GM12878 (cell line): ENCODE measurements around the gene SLC25A27. TPM values are rescaled to one million over a fixed set of nuclear protein-coding genes. Genes with fewer than 3 reads are reported as not detected.

Experiments used
- ATAC-seq: fragments of 200-7000 bp; cut with Tn5 transposase; 3 replicates; pipeline ENCODE4 v1.9.1; 2020; ENCODE audit warnings: mild to moderate bottlenecking, moderate library complexity
- BruUV-seq: library from RNA; stranded (reverse); fragments of 400-500 nt; replicated peaks from 2 replicates; lab custom pipeline; 2021; lab: Mats Ljungman, UMichigan
- CTCF ChIA-PET: fragments of 300-600 bp; sonication (Branson Sonifier 250); formaldehyde crosslinking; extraction: SDS; loops from one replicate; lab custom pipeline; 2021; ENCODE audit warnings: inconsistent platforms; lab: Yijun Ruan, JAX
- POLR2A ChIA-PET: fragments of 350-600 bp; formaldehyde crosslinking; extraction: SDS; loops from one replicate; lab custom pipeline; 2021; ENCODE audit warnings: inconsistent platforms; lab: Charles Lee
- RAD21 ChIA-PET: fragments of 300-600 bp; sonication (Branson Sonifier 250); formaldehyde crosslinking; loops from one replicate; lab custom pipeline; 2023; ENCODE audit warnings: antibody characterized with exemption; ENCODE audit not compliant: unreplicated experiment; lab: Charles Lee
- SMC1A ChIA-PET: fragments of 300-600 bp; sonication (Branson Sonifier 250); formaldehyde crosslinking; loops from one replicate; lab custom pipeline; 2023; ENCODE audit not compliant: unreplicated experiment, uncharacterized antibody; lab: Charles Lee
- DNase-seq: peaks from one replicate; pipeline ENCODE4 v3.0.0-alpha.2; 2011; ENCODE audit warnings: low read depth, low spot score
- FAIRE-seq: peaks from 3 replicates; lab custom pipeline; 2011; peaks lifted over from hg19 to GRCh38; lab: Jason Lieb, UNC
- H2AFZ ChIP-seq: 2 replicates; pipeline ENCODE4 v1.6.0; 2011; ENCODE audit warnings: low read depth, low read length, control low read depth; ENCODE audit not compliant: control insufficient read depth
- H3K27ac ChIP-seq: 2 replicates; pipeline ENCODE4 v1.5.1; 2011; ENCODE audit warnings: control low read depth; ENCODE audit not compliant: control insufficient read depth, insufficient read depth
- H3K27me3 ChIP-seq, 2 experiments: replicated peaks in 1 of 2; 2 replicates each; pipeline versions ENCODE4 v1.6.0 to v1.6.1; 2011; ENCODE audit warnings: low read length in 1 of 2; ENCODE audit not compliant: control insufficient read depth in 2 of 2, insufficient read depth in 2 of 2
- H3K36me3 ChIP-seq, 2 experiments: 2 replicates each; pipeline ENCODE4 v1.5.1; 2011; ENCODE audit warnings: low read length in 1 of 2; ENCODE audit not compliant: control insufficient read depth in 2 of 2, insufficient read depth in 2 of 2
- H3K4me1 ChIP-seq: 2 replicates; pipeline ENCODE4 v1.6.1; 2011; ENCODE audit warnings: mild to moderate bottlenecking, low read length, moderate library complexity, mixed read lengths; ENCODE audit not compliant: control insufficient read depth, insufficient read depth
- H3K4me2 ChIP-seq: 2 replicates; pipeline ENCODE4 v1.6.0; 2011; ENCODE audit warnings: control low read depth; ENCODE audit not compliant: control insufficient read depth, insufficient read depth
- H3K4me3 ChIP-seq: fragments of 200-600 bp; sonication (generic); 2 replicates; pipeline ENCODE4 v1.5.1; 2016
- H3K79me2 ChIP-seq: 2 replicates; pipeline ENCODE4 v1.6.0; 2011; ENCODE audit warnings: low read length; ENCODE audit not compliant: control insufficient read depth, insufficient read depth
- H3K9ac ChIP-seq: 2 replicates; pipeline ENCODE4 v1.8.0; 2011; ENCODE audit warnings: low read length, control low read depth, mixed read lengths; ENCODE audit not compliant: control insufficient read depth, insufficient read depth
- H3K9me3 ChIP-seq: replicated peaks from 3 replicates; pipeline ENCODE4 v1.5.1; 2011; ENCODE audit warnings: mild to moderate bottlenecking, low read length; ENCODE audit not compliant: control insufficient read depth, insufficient read depth
- H4K20me1 ChIP-seq: 2 replicates; pipeline ENCODE4 v1.6.0; 2011; ENCODE audit not compliant: control insufficient read depth, insufficient read depth
- ASH2L ChIP-seq: fragments of 300-600, 200-600 bp; sonication (generic); IDR thresholded peaks from 2 replicates; pipeline ENCODE4 v1.6.1; 2017; ENCODE audit warnings: low read depth, mild to moderate bottlenecking, borderline replicate concordance
- ATF7 ChIP-seq: fragments of 450-650 bp; IDR thresholded peaks from 2 replicates; pipeline ENCODE4 v1.6.1; 2016; ENCODE audit warnings: low read depth, mild to moderate bottlenecking
- BACH1 ChIP-seq: fragments of 450-650 bp; IDR thresholded peaks from 2 replicates; pipeline ENCODE4 v1.6.1; 2017; ENCODE audit warnings: mild to moderate bottlenecking, borderline replicate concordance
- GATAD2B ChIP-seq: fragments of 450-650 bp; conservative IDR thresholded peaks from 2 replicates; pipeline ENCODE4 v1.6.1; 2017; ENCODE audit warnings: low read depth, mild to moderate bottlenecking, moderate library complexity
- HCFC1 ChIP-seq: fragments of 150-350 bp; IDR thresholded peaks from 2 replicates; pipeline ENCODE4 v1.6.1; 2014; ENCODE audit warnings: low read length
- JUNB ChIP-seq: IDR thresholded peaks from 2 replicates; pipeline ENCODE4 v1.6.1; 2016; ENCODE audit warnings: antibody characterized with exemption, mild to moderate bottlenecking
- KDM1A ChIP-seq: fragments of 200-600 bp; sonication (generic); IDR thresholded peaks from 2 replicates; pipeline ENCODE4 v1.6.1; 2016; ENCODE audit warnings: borderline replicate concordance
- MAX ChIP-seq: IDR thresholded peaks from 2 replicates; pipeline ENCODE4 v1.6.1; 2012; ENCODE audit warnings: low read depth, low read length, improper control_type of control experiment
- MEF2A ChIP-seq: IDR thresholded peaks from 2 replicates; pipeline ENCODE4 v1.6.1; 2011; ENCODE audit warnings: low read depth, mild to moderate bottlenecking, low read length, moderate library complexity; ENCODE audit not compliant: insufficient read depth
- MEF2B ChIP-seq: fragments of 450-650 bp; IDR thresholded peaks from 2 replicates; pipeline ENCODE4 v1.6.1; 2018; ENCODE audit warnings: mild to moderate bottlenecking, moderate library complexity; ENCODE audit not compliant: partially characterized antibody, poor library complexity, severe bottlenecking
- NR2F1 ChIP-seq: fragments of 450-650 bp; conservative IDR thresholded peaks from 2 replicates; pipeline ENCODE4 v1.6.1; 2017; ENCODE audit warnings: mild to moderate bottlenecking
- PAX8 ChIP-seq: fragments of 450-650 bp; IDR thresholded peaks from 2 replicates; pipeline ENCODE4 v1.6.1; 2017; ENCODE audit warnings: mild to moderate bottlenecking, moderate library complexity
- POLR2A ChIP-seq: IDR thresholded peaks from 2 replicates; pipeline ENCODE4 v1.6.1; 2011; ENCODE audit warnings: low read depth, mild to moderate bottlenecking, low read length
- RUNX3 ChIP-seq: IDR thresholded peaks from 2 replicates; pipeline ENCODE4 v1.6.1; 2012; ENCODE audit warnings: low read length, inconsistent platforms
- TARDBP ChIP-seq: IDR thresholded peaks from 2 replicates; pipeline ENCODE4 v1.6.1; 2016; ENCODE audit warnings: borderline replicate concordance
- TBL1XR1 ChIP-seq: IDR thresholded peaks from 2 replicates; pipeline ENCODE4 v1.6.1; 2012; ENCODE audit warnings: low read depth, low read length, improper control_type of control experiment
- YBX1 ChIP-seq: fragments of 450-650 bp; IDR thresholded peaks from 2 replicates; pipeline ENCODE4 v1.6.1; 2016; ENCODE audit warnings: antibody characterized with exemption
- ZSCAN29 ChIP-seq: fragments of 450-650 bp; IDR thresholded peaks from 2 replicates; pipeline ENCODE4 v1.6.1; 2017; ENCODE audit warnings: mild to moderate bottlenecking, moderate library complexity
- WGBS: methylation state at CpG from one replicate; pipeline ENCODE4 v1.1.6; 2016; ENCODE audit warnings: low lambda C conversion rate; ENCODE audit not compliant: insufficient replicate concordance, insufficient coverage; ENCODE audit errors: missing lambda C conversion rate; 5-methylcytosine and 5-hydroxymethylcytosine counted together
- in situ Hi-C: fragments of 300-500 bp; cut with MboI; formaldehyde crosslinking; loops from 9 replicates; pipeline ENCODE4 v1.14.3; 2018; ENCODE audit warnings: mixed read lengths
- intact Hi-C: fragments of 100-400 bp; cut with micrococcal nuclease; formaldehyde crosslinking; loops from one replicate; pipeline ENCODE4 v1.14.2; 2022; ENCODE audit not compliant: unreplicated experiment
- polyA plus RNA-seq, 11 experiments: library from polyadenylated mRNA; depleted of rRNA in 4 of 11; unstranded in 6 of 11; stranded (reverse) in 5 of 11; fragments of >200 nt; fragmentation: Nextera tagmentation in 4 of 11; fragmentation: Illumina TruSeq in 1 of 11; extraction: Ambion mirVana in 4 of 11; extraction: Trizol in 1 of 11; gene quantifications; 1 replicate in 1 of 11; 2 replicates in 10 of 11; pipeline versions ENCODE4 v1.2.1 to v1.2.3, GENCODE V29; 2011 to 2016; ENCODE audit warnings: inconsistent platforms in 2 of 11, missing spikeins in 2 of 11, low read depth in 1 of 11
- total RNA-seq, 4 experiments: library from RNA; depleted of rRNA in 3 of 4; stranded (reverse); fragments of >200 nt in 3 of 4; fragmentation: Illumina TruSeq in 1 of 4; extraction: Trizol in 1 of 4; gene quantifications; 2 replicates each; pipeline versions ENCODE4 v1.2.1 to v1.2.3, GENCODE V29; 2013 to 2021
- TF ChIP-seq, protein P1 (sequence below): IDR thresholded peaks from 2 replicates; pipeline ENCODE4 v1.6.1; 2011; ENCODE audit warnings: borderline replicate concordance, low read depth, mild to moderate bottlenecking, moderate library complexity, mixed read lengths, low read length; ENCODE audit not compliant: insufficient read depth; ENCODE audit errors: extremely low read length
- TF ChIP-seq, protein P2 (sequence below): IDR thresholded peaks from 2 replicates; pipeline ENCODE4 v1.6.1; 2011; ENCODE audit warnings: mild to moderate bottlenecking, low read depth, low read length, moderate library complexity; ENCODE audit not compliant: insufficient replicate concordance
- TF ChIP-seq, protein P3 (sequence below), 3 experiments: IDR thresholded peaks in 2 of 3; conservative IDR thresholded peaks in 1 of 3; 2 replicates each; pipeline ENCODE4 v1.5.1; 2011; ENCODE audit warnings: low read depth in 3 of 3, low read length in 3 of 3, mild to moderate bottlenecking in 3 of 3, control low read depth in 2 of 3, moderate library complexity in 2 of 3, inconsistent platforms in 1 of 3, mixed read lengths in 1 of 3; ENCODE audit not compliant: control insufficient read depth in 2 of 3, insufficient read depth in 1 of 3; ENCODE audit errors: extremely low read depth in 1 of 3

The SLC25A27 gene
- total and polyA plus RNA-seq, 10 of the 15 experiments (the other 5 are each of a cell fraction or from before 2014, with no cell fraction given): not detected

DNA sequence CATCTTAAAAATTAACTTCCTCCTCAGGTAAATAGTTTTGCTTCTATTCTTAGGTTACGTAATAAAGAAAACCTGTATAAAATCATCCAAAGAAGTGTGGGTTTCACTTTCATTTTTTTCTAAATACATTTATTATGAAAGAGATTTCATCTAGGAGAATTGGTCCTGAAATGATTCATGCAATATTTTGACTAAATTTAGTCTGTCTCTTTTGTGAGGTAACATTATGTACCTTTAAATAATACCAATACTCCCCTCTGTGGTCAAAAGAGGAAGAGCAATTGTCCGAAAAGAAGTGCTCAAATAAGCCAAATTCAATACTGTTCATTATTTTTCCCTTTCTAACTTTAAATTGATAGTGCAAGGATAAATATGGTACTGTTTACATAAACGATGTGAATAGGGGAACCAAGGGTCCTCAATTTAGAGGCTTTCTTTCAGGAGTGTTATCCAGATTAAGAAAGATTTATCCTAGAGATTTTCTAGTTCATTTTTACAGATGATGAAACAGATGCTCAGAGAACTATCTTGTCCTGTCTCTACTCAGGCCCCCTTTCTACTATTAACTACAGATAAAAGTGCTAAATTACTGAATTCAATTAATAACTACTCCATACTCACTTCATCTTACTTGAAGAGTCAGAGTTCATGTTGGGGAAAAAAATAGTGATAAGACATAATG, 26.4 kb upstream of the SLC25A27 start:
- no peaks in the 10 kb centered on the region for H3K36me3 ChIP-seq
- in situ Hi-C loops: loop anchor here (25.0 kb wide), 1 partner anchor 539 kb away; no protein-coding TSS in a partner anchor
- CTCF ChIA-PET: interaction anchor here (0.6 to 2.2 kb wide), 4 partner anchors 132 to 406 kb away, joined by 3 to 9 read pairs (median 4); no protein-coding TSS in a partner anchor
- peaks cover 0 to 2% of the 10 kb centered on the region in 2 experiments; a peak in 1 of 4 replicates for H3K27me3 ChIP-seq
- H3K4me2 ChIP-seq: no peak overlapping the region
- DNase-seq (peak; percentile 7), ATAC-seq (peak; percentile 88), FAIRE-seq (no peak)
- H2AFZ ChIP-seq: no peak overlapping the region
- SMC1A ChIA-PET: no interaction called here
- no peaks in the 10 kb centered on the region for H3K79me2 ChIP-seq
- H3K27ac ChIP-seq: no peak overlapping the region
- H4K20me1 ChIP-seq: no peaks in the 10 kb centered on the region
- WGBS: 0% methylated on average over 3 of the region's 3 CpGs
- no peaks in the 10 kb centered on the region for H3K4me1 ChIP-seq
- no TSS peak for BruUV-seq
- intact Hi-C loops: loop anchor here (1.0 to 5.0 kb wide), 4 partner anchors 207 to 694 kb away; no protein-coding TSS in a partner anchor
- no peaks in the 10 kb centered on the region for H3K9me3 ChIP-seq
- H3K4me3 ChIP-seq: no peak overlapping the region
- POLR2A ChIA-PET: no interaction called here
- H3K9ac ChIP-seq: no peak overlapping the region
- RAD21 ChIA-PET: interaction anchor here (1.0 to 1.1 kb wide), 2 partner anchors 207 to 536 kb away, joined by 3 to 4 read pairs; no protein-coding TSS in a partner anchor
- TF ChIP-seq ASH2L (no peak), KDM1A (no peak), MAX (no peak), MEF2A (peak; percentile 60; the same call in 1 of the 2 replicates), NR2F1 (no peak), GATAD2B (no peak), ATF7 (peak; percentile 61; the same call in 1 of the 2 replicates), MEF2B (peak; percentile 36), ZSCAN29 (no peak), BACH1 (no peak), TARDBP (no peak), YBX1 (no peak), TBL1XR1 (no peak), JUNB (peak; percentile 72), RUNX3 (peak; percentile 43; the same call in 1 of the 2 replicates), HCFC1 (no peak), POLR2A (no peak), PAX8 (no peak)
- TF ChIP-seq, protein P1, sequence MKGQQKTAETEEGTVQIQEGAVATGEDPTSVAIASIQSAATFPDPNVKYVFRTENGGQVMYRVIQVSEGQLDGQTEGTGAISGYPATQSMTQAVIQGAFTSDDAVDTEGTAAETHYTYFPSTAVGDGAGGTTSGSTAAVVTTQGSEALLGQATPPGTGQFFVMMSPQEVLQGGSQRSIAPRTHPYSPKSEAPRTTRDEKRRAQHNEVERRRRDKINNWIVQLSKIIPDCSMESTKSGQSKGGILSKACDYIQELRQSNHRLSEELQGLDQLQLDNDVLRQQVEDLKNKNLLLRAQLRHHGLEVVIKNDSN: no peak
- TF ChIP-seq, protein P2, sequence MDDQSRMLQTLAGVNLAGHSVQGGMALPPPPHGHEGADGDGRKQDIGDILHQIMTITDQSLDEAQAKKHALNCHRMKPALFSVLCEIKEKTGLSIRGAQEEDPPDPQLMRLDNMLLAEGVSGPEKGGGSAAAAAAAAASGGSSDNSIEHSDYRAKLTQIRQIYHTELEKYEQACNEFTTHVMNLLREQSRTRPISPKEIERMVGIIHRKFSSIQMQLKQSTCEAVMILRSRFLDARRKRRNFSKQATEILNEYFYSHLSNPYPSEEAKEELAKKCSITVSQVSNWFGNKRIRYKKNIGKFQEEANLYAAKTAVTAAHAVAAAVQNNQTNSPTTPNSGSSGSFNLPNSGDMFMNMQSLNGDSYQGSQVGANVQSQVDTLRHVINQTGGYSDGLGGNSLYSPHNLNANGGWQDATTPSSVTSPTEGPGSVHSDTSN: no peak
- TF ChIP-seq, protein P3, sequence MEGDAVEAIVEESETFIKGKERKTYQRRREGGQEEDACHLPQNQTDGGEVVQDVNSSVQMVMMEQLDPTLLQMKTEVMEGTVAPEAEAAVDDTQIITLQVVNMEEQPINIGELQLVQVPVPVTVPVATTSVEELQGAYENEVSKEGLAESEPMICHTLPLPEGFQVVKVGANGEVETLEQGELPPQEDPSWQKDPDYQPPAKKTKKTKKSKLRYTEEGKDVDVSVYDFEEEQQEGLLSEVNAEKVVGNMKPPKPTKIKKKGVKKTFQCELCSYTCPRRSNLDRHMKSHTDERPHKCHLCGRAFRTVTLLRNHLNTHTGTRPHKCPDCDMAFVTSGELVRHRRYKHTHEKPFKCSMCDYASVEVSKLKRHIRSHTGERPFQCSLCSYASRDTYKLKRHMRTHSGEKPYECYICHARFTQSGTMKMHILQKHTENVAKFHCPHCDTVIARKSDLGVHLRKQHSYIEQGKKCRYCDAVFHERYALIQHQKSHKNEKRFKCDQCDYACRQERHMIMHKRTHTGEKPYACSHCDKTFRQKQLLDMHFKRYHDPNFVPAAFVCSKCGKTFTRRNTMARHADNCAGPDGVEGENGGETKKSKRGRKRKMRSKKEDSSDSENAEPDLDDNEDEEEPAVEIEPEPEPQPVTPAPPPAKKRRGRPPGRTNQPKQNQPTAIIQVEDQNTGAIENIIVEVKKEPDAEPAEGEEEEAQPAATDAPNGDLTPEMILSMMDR (IDR thresholded peaks at IDR 0.05 in 2 of 3, conservative IDR thresholded peaks at IDR 0.05 in 1 of 3; ENCODE audit: control insufficient read depth in 2 of 3, extremely low read depth in 1 of 3, insufficient read depth in 1 of 3, low read depth in 3 of 3, low read length in 3 of 3): peak; percentile 40 to 60 (median 57); a peak in 4 of 6 replicates
